Skin epidermis (tissue), 12 donors: ENCODE results near the gene BEGAIN.

ENCODE experiments used
- H3K27ac ChIP-seq, 21 experiments: fragments of 200-600 bp; sonication (generic) in 11 of 21; one replicate each; pipeline ENCODE4 v1.5.0; 2020; ENCODE audit warnings: mild to moderate bottlenecking in 3 of 21, inconsistent platforms in 2 of 21, moderate library complexity in 2 of 21
- H3K4me3 ChIP-seq, 7 experiments: fragments of 200-600 bp; sonication (generic) in 2 of 7; one replicate each; pipeline ENCODE4 v1.5.0; 2020; ENCODE audit warnings: inconsistent platforms in 2 of 7, mild to moderate bottlenecking in 2 of 7, moderate library complexity in 1 of 7

The BEGAIN gene

GRCh38 chr14:100556936-100557505 is 30.2 kb downstream of the BEGAIN start:
- Histone ChIP-seq H3K27ac (no peak overlapping the region), H3K4me3 (no peak overlapping the region)

GRCh38 chr14:100556140-100556475 is 31.1 kb downstream of the BEGAIN start:
- Histone ChIP-seq H3K27ac (no peak overlapping the region), H3K4me3 (no peak overlapping the region)

GRCh38 chr14:100555436-100556139 is 31.6 kb downstream of the BEGAIN start:
- no peak overlapping the region for H3K27ac ChIP-seq

GRCh38 chr14:100554696-100555320 is 32.4 kb downstream of the BEGAIN start:
- H3K4me3 ChIP-seq, result no peak overlapping the region
- H3K27ac ChIP-seq, result peak overlapping the region in 2 of 21 experiments; percentile 49 to 52

More at GRCh38 chr14:100555436-100556139, 31.6 kb downstream of the BEGAIN start:
- no peak overlapping the region for H3K4me3 ChIP-seq

- Histone ChIP-seq H3K27ac (peak overlapping the region in 7 of 21 experiments; percentile 25 to 73 (median 52)), H3K4me3 (no peak overlapping the region)
These were observed 33.0 kb downstream of the BEGAIN start for GRCh38 chr14:100554082-100554677.

GRCh38 chr14:100553471-100553870 is 33.7 kb downstream of the BEGAIN start:
- Histone ChIP-seq H3K4me3 (no peak overlapping the region), H3K27ac (peak overlapping the region in 6 of 21 experiments; percentile 25 to 73 (median 54))

- no peak overlapping the region for H3K4me3 ChIP-seq
- H3K27ac ChIP-seq, result no peak overlapping the region
These were observed 34.6 kb downstream of the BEGAIN start for GRCh38 chr14:100552524-100553125.

GRCh38 chr14:100551056-100551455 is 36.2 kb downstream of the BEGAIN start:
- Histone ChIP-seq H3K4me3 (no peak overlapping the region), H3K27ac (no peak overlapping the region)

GRCh38 chr14:100549834-100550625 is 37.2 kb downstream of the BEGAIN start:
- H3K4me3 ChIP-seq, result no peak overlapping the region
- H3K27ac ChIP-seq, result no peak overlapping the region

GRCh38 chr14:100548939-100549338 is 38.3 kb downstream of the BEGAIN start:
- no peak overlapping the region for H3K4me3 ChIP-seq
- H3K27ac ChIP-seq, result no peak overlapping the region

GRCh38 chr14:100548295-100548655 is 38.9 kb downstream of the BEGAIN start:
- no peak overlapping the region for H3K4me3 ChIP-seq
- peak overlapping the region in 3 of 21 experiments; percentile 50 to 69 (median 54) for H3K27ac ChIP-seq

GRCh38 chr14:100547633-100548294 is 39.5 kb downstream of the BEGAIN start:
- H3K27ac ChIP-seq, result peak overlapping the region in 12 of 21 experiments; percentile 10 to 69 (median 30)

GRCh38 chr14:100546051-100546443 is 41.2 kb downstream of the BEGAIN start:
- peak overlapping the region in 3 of 21 experiments; percentile 3 to 27 (median 15) for H3K27ac ChIP-seq
- peak overlapping the region in 5 of 7 experiments; percentile 18 to 44 (median 37) for H3K4me3 ChIP-seq

More at GRCh38 chr14:100547633-100548294, 39.5 kb downstream of the BEGAIN start:
- H3K4me3 ChIP-seq, result no peak overlapping the region

- peak overlapping the region in 3 of 21 experiments; percentile 6 to 27 (median 15) for H3K27ac ChIP-seq
- no peak overlapping the region for H3K4me3 ChIP-seq
These were observed 41.9 kb downstream of the BEGAIN start for GRCh38 chr14:100545359-100545758.

GRCh38 chr14:100544506-100545141 is 42.6 kb downstream of the BEGAIN start:
- H3K27ac ChIP-seq, result peak overlapping the region in 1 of 21 experiments; percentile 6
- no peak overlapping the region for H3K4me3 ChIP-seq

GRCh38 chr14:100543471-100544455 is 43.5 kb downstream of the BEGAIN start:
- H3K4me3 ChIP-seq, result no peak overlapping the region
- no peak overlapping the region for H3K27ac ChIP-seq

- H3K27ac ChIP-seq, result no peak overlapping the region
- no peak overlapping the region for H3K4me3 ChIP-seq
These were observed 44.5 kb downstream of the BEGAIN start for GRCh38 chr14:100542619-100543205.
